ENCODE measurements around the gene CACNA2D3. TPM values are rescaled to one million over a fixed set of nuclear protein-coding genes. Genes with fewer than 3 reads are reported as not detected.

The CACNA2D3 gene
- total RNA-seq, 1 donor from 2014 or later = not detected

DNA sequence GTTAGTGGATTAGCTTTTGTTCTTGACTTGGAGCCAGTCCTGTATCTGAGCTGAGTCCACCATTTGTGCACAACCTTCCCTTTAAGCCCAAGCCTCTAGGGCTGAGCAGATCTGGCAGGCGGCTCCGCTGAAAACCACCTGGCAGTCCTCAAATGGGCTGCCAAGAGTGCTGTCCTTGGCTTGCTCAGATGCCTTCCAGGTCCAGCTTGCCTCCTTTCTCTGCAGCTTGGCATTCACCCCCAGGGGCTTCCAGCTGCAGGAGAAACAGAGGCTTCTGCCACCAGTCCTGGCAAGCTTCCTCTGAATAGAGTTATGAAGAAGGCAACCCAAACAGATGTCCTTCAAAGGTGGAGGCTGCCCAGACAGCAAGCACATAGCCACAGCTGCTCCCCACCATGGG lies 708.8 kb downstream of the CACNA2D3 start:
- no peak overlapping the region for H3K4me3 Mint-ChIP-seq
- H3K4me3 ChIP-seq = no peak overlapping the region
- no peak for DNase-seq (ENCODE audit: low spot score)
- H2AFZ ChIP-seq (replicated peaks) = no peak overlapping the region
- TF ChIP-seq, protein P1, sequence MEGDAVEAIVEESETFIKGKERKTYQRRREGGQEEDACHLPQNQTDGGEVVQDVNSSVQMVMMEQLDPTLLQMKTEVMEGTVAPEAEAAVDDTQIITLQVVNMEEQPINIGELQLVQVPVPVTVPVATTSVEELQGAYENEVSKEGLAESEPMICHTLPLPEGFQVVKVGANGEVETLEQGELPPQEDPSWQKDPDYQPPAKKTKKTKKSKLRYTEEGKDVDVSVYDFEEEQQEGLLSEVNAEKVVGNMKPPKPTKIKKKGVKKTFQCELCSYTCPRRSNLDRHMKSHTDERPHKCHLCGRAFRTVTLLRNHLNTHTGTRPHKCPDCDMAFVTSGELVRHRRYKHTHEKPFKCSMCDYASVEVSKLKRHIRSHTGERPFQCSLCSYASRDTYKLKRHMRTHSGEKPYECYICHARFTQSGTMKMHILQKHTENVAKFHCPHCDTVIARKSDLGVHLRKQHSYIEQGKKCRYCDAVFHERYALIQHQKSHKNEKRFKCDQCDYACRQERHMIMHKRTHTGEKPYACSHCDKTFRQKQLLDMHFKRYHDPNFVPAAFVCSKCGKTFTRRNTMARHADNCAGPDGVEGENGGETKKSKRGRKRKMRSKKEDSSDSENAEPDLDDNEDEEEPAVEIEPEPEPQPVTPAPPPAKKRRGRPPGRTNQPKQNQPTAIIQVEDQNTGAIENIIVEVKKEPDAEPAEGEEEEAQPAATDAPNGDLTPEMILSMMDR (IDR thresholded peaks at IDR 0.05) = no peak
- no peak for TF ChIP-seq EZH2 (IDR thresholded peaks at IDR 0.05)
- TF ChIP-seq EZH2phosphoT487 (IDR thresholded peaks at IDR 0.05) = no peak
- H3K27me3 Mint-ChIP-seq (ENCODE audit: insufficient read depth, low read depth) = peaks cover 5% of the 10 kb centered on the region
- H3K36me3 Mint-ChIP-seq = no peaks in the 10 kb centered on the region
- peaks cover 24% of the 10 kb centered on the region for H3K9me3 Mint-ChIP-seq
- H3K36me3 ChIP-seq = no peaks in the 10 kb centered on the region
- no peak overlapping the region for H3K27ac Mint-ChIP-seq
- H3F3A ChIP-seq (ENCODE audit: low read depth) = no peaks in the 10 kb centered on the region
- H3K9me3 ChIP-seq (ENCODE audit: low read depth) = peaks cover 6% of the 10 kb centered on the region
- no peak overlapping the region for H3K27ac ChIP-seq
- H3K4me1 ChIP-seq = no peaks in the 10 kb centered on the region
- no peak overlapping the region for H3K4me2 ChIP-seq
- H3K27me3 ChIP-seq = no peaks in the 10 kb centered on the region
- H3K4me1 Mint-ChIP-seq = peaks cover 2% of the 10 kb centered on the region
- H3K9ac ChIP-seq = no peak overlapping the region
- no peaks in the 10 kb centered on the region for H4K20me1 ChIP-seq (ENCODE audit: low read depth)
- no peaks in the 10 kb centered on the region for H3K79me2 ChIP-seq (ENCODE audit: low read depth)

DNA sequence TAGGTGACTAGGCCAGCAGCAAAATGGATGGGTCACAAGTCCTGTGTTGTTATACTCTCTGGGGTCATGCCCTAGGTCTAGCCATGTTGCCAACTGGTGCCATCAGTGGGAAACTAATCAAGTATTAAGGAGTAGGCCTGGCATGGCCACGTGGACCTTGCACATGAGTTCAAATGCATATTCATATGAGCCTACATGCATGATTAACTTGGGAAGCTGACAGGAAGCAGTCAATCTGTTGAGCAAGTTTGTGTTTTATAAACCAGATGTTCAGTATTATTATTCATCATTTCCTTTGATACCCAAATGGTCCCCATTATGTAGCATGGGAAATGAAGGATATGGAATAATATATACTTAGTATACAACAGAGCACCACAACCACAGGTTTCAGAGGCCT lies 710.5 kb downstream of the CACNA2D3 start:
- Histone ChIP-seq H3K79me2 (ENCODE audit: low read depth) (no peaks in the 10 kb centered on the region), H3K4me1 (no peaks in the 10 kb centered on the region), H3F3A (ENCODE audit: low read depth) (no peaks in the 10 kb centered on the region), H3K9ac (no peak overlapping the region), H2AFZ (replicated peaks) (no peak overlapping the region), H3K4me3 (no peak overlapping the region), H4K20me1 (ENCODE audit: low read depth) (no peaks in the 10 kb centered on the region), H3K27me3 (no peaks in the 10 kb centered on the region), H3K4me2 (no peak overlapping the region), H3K9me3 (ENCODE audit: low read depth) (peaks cover 6% of the 10 kb centered on the region), H3K27ac (no peak overlapping the region), H3K36me3 (no peaks in the 10 kb centered on the region)
- Mint-ChIP-seq H3K9me3 (peaks cover 24% of the 10 kb centered on the region), H3K27me3 (ENCODE audit: insufficient read depth, low read depth) (no peaks in the 10 kb centered on the region), H3K27ac (no peak overlapping the region), H3K4me1 (peaks cover 8% of the 10 kb centered on the region), H3K36me3 (no peaks in the 10 kb centered on the region), H3K4me3 (no peak overlapping the region)
- no peak for DNase-seq (ENCODE audit: low spot score)
- no peak for TF ChIP-seq EZH2 (IDR thresholded peaks at IDR 0.05)
- TF ChIP-seq, protein P1 (IDR thresholded peaks at IDR 0.05) = no peak
- no peak for TF ChIP-seq EZH2phosphoT487 (IDR thresholded peaks at IDR 0.05)

DNA sequence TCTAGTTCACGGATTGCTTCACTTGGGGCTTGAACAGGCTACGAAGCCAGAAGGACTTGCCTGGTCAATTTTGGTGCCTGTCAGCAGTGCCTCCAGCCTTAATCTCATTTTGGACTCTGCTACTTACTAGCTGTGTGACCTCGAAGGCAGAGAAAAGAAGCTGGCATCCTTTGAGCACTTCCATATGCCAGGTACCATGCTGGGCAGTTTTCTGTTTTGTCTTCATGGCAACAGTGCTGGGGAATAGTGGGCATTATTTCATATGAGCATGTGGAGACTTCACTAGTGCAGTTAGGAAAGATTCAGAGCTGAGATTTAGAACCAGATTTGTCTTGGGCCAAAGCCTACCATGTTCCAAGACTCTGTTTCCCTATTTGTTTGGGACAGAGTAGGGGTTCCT lies 713.3 kb downstream of the CACNA2D3 start:
- Histone ChIP-seq H3K36me3 (no peaks in the 10 kb centered on the region), H3K4me3 (no peak overlapping the region), H3K27ac (no peak overlapping the region), H3K79me2 (ENCODE audit: low read depth) (no peaks in the 10 kb centered on the region), H3K4me2 (no peak overlapping the region), H3F3A (ENCODE audit: low read depth) (no peaks in the 10 kb centered on the region), H2AFZ (replicated peaks) (no peak overlapping the region), H3K4me1 (no peaks in the 10 kb centered on the region), H3K9ac (no peak overlapping the region), H3K9me3 (ENCODE audit: low read depth) (no peaks in the 10 kb centered on the region), H3K27me3 (no peaks in the 10 kb centered on the region), H4K20me1 (ENCODE audit: low read depth) (no peaks in the 10 kb centered on the region)
- no peak for TF ChIP-seq EZH2 (IDR thresholded peaks at IDR 0.05)
- TF ChIP-seq, protein P1 (IDR thresholded peaks at IDR 0.05) = no peak
- TF ChIP-seq EZH2phosphoT487 (IDR thresholded peaks at IDR 0.05) = no peak
- Mint-ChIP-seq H3K9me3 (peaks cover 14% of the 10 kb centered on the region), H3K27me3 (ENCODE audit: insufficient read depth, low read depth) (no peaks in the 10 kb centered on the region), H3K4me1 (peaks cover 8% of the 10 kb centered on the region), H3K27ac (no peak overlapping the region), H3K36me3 (no peaks in the 10 kb centered on the region), H3K4me3 (no peak overlapping the region)
- DNase-seq (ENCODE audit: low spot score) = no peak
